Subcutaneous abdominal adipose tissue (tissue), 5 donors: ENCODE results near the gene SENP2.

ENCODE experiments used
- H3K27ac ChIP-seq: one replicate; pipeline ENCODE4 v1.7.0; 2013; ENCODE audit warnings: low read depth, mild to moderate bottlenecking, inconsistent platforms, low read length, moderate library complexity
- H3K27me3 ChIP-seq, 5 donors: one replicate each; pipeline ENCODE4 v1.7.0; 2013; ENCODE audit warnings: low read length in 5 of 5, inconsistent platforms in 1 of 5; ENCODE audit not compliant: control insufficient read depth in 5 of 5, insufficient read depth in 4 of 5
- H3K36me3 ChIP-seq, 5 donors: one replicate each; pipeline ENCODE4 v1.7.0; 2013; ENCODE audit warnings: low read length in 5 of 5; ENCODE audit not compliant: control insufficient read depth in 5 of 5, insufficient read depth in 5 of 5
- H3K4me1 ChIP-seq, 5 donors: one replicate each; pipeline ENCODE4 v1.7.0; 2013; ENCODE audit warnings: low read length in 5 of 5, mild to moderate bottlenecking in 3 of 5, moderate library complexity in 1 of 5; ENCODE audit not compliant: control insufficient read depth in 5 of 5, insufficient read depth in 5 of 5
- H3K4me3 ChIP-seq, 5 donors: one replicate each; pipeline ENCODE4 v1.7.0; 2013; ENCODE audit warnings: low read length in 5 of 5, low read depth in 1 of 5
- H3K9ac ChIP-seq, 5 donors: one replicate each; pipeline ENCODE4 v1.7.0; 2013; ENCODE audit warnings: low read length in 5 of 5, mild to moderate bottlenecking in 4 of 5, moderate library complexity in 3 of 5
- H3K9me3 ChIP-seq, 5 donors: one replicate each; pipeline ENCODE4 v1.7.0; 2013; ENCODE audit warnings: low read length in 5 of 5; ENCODE audit not compliant: control insufficient read depth in 5 of 5
- donor health status: healthy.
- donor health status: healthy.
- donor health status: healthy.
- donor health status: healthy.
- donor health status: healthy.

The SENP2 gene

DNA sequence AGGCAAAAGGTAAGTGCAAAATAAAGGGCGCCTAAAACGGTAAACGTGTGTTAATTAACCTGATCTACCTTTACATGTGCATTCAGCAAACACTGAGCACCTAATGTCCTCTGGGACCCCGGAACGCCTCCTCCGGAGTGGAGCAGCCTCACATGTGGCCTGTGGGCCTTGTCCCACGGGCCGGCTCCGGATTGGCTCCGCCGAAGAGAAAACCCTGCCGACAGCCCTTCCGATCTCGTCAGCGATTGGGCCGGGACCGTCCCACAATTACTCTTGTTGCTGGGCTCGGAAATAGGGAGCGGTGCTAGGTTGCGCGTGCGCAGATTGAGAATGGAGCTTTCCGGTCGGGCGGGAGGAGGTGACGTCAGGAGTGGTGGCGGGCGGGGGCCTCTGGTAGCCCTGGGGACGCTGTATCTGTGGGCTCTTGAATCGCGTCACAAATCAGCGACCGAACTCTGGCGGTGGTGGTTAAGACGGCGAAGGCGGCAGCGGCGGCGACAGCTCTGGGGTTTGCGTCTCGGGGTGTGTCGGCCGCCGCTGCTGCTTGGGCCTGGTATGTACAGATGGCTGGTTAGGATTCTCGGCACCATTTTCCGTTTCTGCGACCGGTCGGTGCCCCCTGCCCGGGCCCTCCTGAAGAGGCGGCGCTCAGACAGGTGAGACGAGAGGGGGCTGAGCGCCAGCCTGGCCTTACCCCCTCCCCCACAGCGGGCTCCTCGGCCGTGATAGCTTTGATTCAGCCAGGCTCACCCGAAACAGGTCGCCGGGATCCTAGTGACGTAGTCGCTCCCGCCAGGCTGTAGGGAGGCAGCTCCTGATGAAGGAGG is at the start of gene SENP2:
Gene SENP2, plus strand, starts transcription at position 437 of the 827 bp plus-strand sequence. Its CDS starts 119 bp downstream, at position 556.
- Histone ChIP-seq H3K36me3 (peaks cover 0 to 4% (median 1%) of the 10 kb centered on the region in 5 donors), H3K9ac (peak within 1 kb of the TSS; percentile 94 to 99 (median 96)), H3K4me1 (peaks cover 4 to 27% (median 22%) of the 10 kb centered on the region in 5 donors), H3K9me3 (no peaks in the 10 kb centered on the region), H3K4me3 (peak within 1 kb of the TSS; percentile 97 to 100 (median 99)), H3K27ac (peak within 1 kb of the TSS; percentile 96), H3K27me3 (no peaks in the 10 kb centered on the region)

GRCh38 chr3:185537369-185537970 is 48.6 kb upstream of the SENP2 start:
- Histone ChIP-seq H3K27ac (no peak overlapping the region), H3K27me3 (no peaks in the 10 kb centered on the region), H3K9ac (no peak overlapping the region), H3K9me3 (no peaks in the 10 kb centered on the region), H3K4me1 (peaks cover 0 to 2% (median 0%) of the 10 kb centered on the region in 5 donors), H3K36me3 (no peaks in the 10 kb centered on the region), H3K4me3 (no peak overlapping the region)

DNA sequence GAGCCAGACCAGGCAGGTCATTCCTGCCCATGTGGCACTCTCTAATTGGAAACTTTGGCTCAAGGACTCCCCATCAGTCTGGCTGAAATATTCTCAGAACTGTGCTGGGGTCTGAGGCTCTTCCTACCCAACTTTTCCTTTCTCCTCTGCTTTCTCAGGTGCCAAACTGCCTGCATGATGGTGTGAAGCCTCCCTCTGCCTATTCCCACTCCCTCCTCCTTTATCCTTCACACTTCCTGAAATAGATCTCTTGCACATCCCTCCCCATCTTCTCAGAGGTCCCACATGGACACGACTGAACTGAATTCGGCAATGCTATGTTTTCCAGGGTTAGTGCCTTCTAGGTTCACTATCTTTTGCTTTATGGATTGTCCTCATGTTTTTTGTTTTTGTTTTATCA is 46.2 kb upstream of the SENP2 start:
- no peak overlapping the region for H3K27ac ChIP-seq
- no peak overlapping the region for H3K4me3 ChIP-seq
- H3K27me3 ChIP-seq, result no peaks in the 10 kb centered on the region
- H3K9me3 ChIP-seq, result no peaks in the 10 kb centered on the region
- H3K36me3 ChIP-seq, result no peaks in the 10 kb centered on the region
- peaks cover 0 to 2% (median 0%) of the 10 kb centered on the region in 5 donors for H3K4me1 ChIP-seq
- no peak overlapping the region for H3K9ac ChIP-seq

DNA sequence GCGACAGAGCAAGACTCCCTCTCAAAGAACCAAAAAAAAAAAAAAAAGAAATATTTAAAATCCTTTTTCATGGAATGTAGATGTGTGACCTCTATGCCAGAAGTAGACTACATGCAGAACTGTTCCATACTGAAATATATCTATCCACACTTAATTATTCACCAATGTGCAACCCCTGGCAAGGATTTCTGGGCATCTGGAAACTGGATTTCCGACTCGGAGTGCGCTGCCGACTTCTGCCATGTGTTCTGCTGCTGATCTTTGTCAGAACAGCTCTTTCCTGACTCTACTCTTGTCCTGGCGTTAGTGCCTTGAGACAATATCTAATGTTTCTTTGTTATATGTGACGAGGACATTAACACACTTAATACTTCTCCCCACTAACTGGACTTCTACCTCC is 45.4 kb upstream of the SENP2 start:
- H3K27me3 ChIP-seq, result no peaks in the 10 kb centered on the region
- no peak overlapping the region for H3K4me3 ChIP-seq
- no peak overlapping the region for H3K27ac ChIP-seq
- H3K9ac ChIP-seq, result no peak overlapping the region
- H3K9me3 ChIP-seq, result no peaks in the 10 kb centered on the region
- H3K36me3 ChIP-seq, result no peaks in the 10 kb centered on the region
- peaks cover 0 to 2% (median 0%) of the 10 kb centered on the region in 5 donors for H3K4me1 ChIP-seq

DNA sequence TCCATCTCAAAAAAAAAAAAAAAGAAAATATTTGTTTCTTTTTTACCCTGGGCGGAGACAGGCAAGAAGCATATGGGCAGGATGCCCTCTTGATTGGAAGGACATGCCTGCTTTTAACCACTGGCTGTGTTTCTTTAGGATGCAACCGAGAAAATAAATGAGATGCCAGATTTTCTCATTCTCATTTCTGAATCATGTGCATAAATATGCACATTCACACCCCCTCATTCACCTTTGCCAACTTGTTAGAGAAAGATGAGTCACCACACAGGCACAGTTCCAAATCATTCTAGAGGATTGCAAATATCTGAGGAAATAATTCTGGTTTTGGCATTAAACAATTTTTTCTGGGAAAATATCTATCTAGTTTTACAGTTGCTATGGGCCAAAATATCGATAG is 37.0 kb upstream of the SENP2 start:
- Histone ChIP-seq H3K9me3 (no peaks in the 10 kb centered on the region), H3K27ac (peak overlapping the region; percentile 30), H3K27me3 (no peaks in the 10 kb centered on the region), H3K9ac (peak overlapping the region in 1 of 5 donors; percentile 30), H3K4me3 (no peak overlapping the region), H3K4me1 (peaks cover 0 to 11% (median 8%) of the 10 kb centered on the region in 5 donors), H3K36me3 (no peaks in the 10 kb centered on the region)

- no peaks in the 10 kb centered on the region for H3K27me3 ChIP-seq
- H3K27ac ChIP-seq, result peak overlapping the region; percentile 30
- H3K4me3 ChIP-seq, result no peak overlapping the region
- H3K9ac ChIP-seq, result no peak overlapping the region
- peaks cover 0 to 11% (median 8%) of the 10 kb centered on the region in 5 donors for H3K4me1 ChIP-seq
- no peaks in the 10 kb centered on the region for H3K36me3 ChIP-seq
- H3K9me3 ChIP-seq, result no peaks in the 10 kb centered on the region
These were observed 36.4 kb upstream of the SENP2 start for GRCh38 chr3:185549651-185550111.

DNA sequence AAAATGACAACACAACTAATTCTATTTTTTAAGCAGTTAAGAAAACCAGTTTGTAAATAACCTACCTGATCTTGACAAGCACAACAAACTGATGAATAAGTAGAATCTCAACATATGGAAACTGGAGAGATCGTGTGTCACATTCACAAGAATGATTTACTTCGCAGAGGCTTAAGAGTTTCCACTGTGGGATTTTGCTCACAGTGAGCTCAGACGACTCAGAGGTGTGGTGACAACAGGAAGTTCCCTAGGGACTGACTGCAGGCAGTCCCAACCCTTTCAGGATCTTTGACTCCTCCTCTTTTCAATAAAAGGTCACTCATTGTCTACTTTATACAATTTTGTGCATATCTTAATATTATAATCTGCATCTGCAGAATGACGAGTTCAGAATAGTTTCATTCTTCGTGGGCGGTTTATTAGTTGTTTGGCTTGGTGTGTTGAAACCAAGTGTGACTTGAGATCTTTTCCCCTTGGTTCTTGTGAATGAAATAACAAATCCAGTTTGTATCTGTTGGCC is 33.7 kb upstream of the SENP2 start, which contains the start of gene LIPH:
Gene LIPH, minus strand, starts transcription at position 231 of the 520 bp plus-strand sequence. Its CDS starts 117 bp downstream, at position 114.
- Histone ChIP-seq H3K36me3 (no peaks in the 10 kb centered on the region), H3K27ac (no peak within 1 kb of the TSS), H3K4me3 (peak within 1 kb of the TSS in 2 of 5 donors; percentile 19 to 28), H3K27me3 (no peaks in the 10 kb centered on the region), H3K4me1 (peaks cover 0 to 11% (median 8%) of the 10 kb centered on the region in 5 donors), H3K9me3 (no peaks in the 10 kb centered on the region), H3K9ac (no peak within 1 kb of the TSS)

- Histone ChIP-seq H3K9ac (no peak overlapping the region), H3K9me3 (no peaks in the 10 kb centered on the region), H3K4me1 (peaks cover 0 to 9% (median 3%) of the 10 kb centered on the region in 5 donors), H3K36me3 (no peaks in the 10 kb centered on the region), H3K4me3 (no peak overlapping the region), H3K27ac (no peak overlapping the region), H3K27me3 (peaks cover 0 to 3% (median 2%) of the 10 kb centered on the region in 5 donors)
These were observed 31.0 kb upstream of the SENP2 start for GRCh38 chr3:185555101-185555501.

- H3K36me3 ChIP-seq, result no peaks in the 10 kb centered on the region
- no peak overlapping the region for H3K4me3 ChIP-seq
- H3K27me3 ChIP-seq, result peaks cover 0 to 3% (median 2%) of the 10 kb centered on the region in 5 donors
- H3K4me1 ChIP-seq, result peaks cover 0 to 9% (median 3%) of the 10 kb centered on the region in 5 donors
- no peaks in the 10 kb centered on the region for H3K9me3 ChIP-seq
- H3K27ac ChIP-seq, result no peak overlapping the region
- no peak overlapping the region for H3K9ac ChIP-seq
These were observed 30.2 kb upstream of the SENP2 start for GRCh38 chr3:185555860-185556347.
